ENCODE results near the gene TIGD3.

TIGD3 gene

GRCh38 chr11:65323813-65324212, 30.7 kb upstream of the TIGD3 start:
- ChIA-PET POLR2A (interaction anchor here (3.1 kb wide), 1 partner anchor 9 kb away, joined by 12 read pairs; the partner anchor contains the start of gene DPF2), CTCF (interaction anchor here (0.6 to 2.1 kb wide), 2 partner anchors 9 to 116 kb away, joined by 3 to 7 read pairs; partner anchors contain the start of gene CDC42EP2)
- TF ChIP-seq ARNT (IDR thresholded peaks at IDR 0.05) (no peak), SP1 (IDR thresholded peaks at IDR 0.05) (no peak), PKNOX1 (IDR thresholded peaks at IDR 0.05) (no peak), TARDBP (IDR thresholded peaks at IDR 0.05) (no peak), CTBP1 (IDR thresholded peaks at IDR 0.05; ENCODE audit: borderline replicate concordance) (no peak), NFRKB (IDR thresholded peaks at IDR 0.05) (no peak), ZNF384 (IDR thresholded peaks at IDR 0.05) (no peak), FOXK2 (IDR thresholded peaks at IDR 0.05) (no peak), ELF4 (IDR thresholded peaks at IDR 0.05) (no peak), L3MBTL2 (conservative IDR thresholded peaks at IDR 0.05) (no peak), FOXA1 (IDR thresholded peaks at IDR 0.05) (no peak), SUZ12 (IDR thresholded peaks at IDR 0.05) (no peak), BHLHE40 (IDR thresholded peaks at IDR 0.05; ENCODE audit: borderline replicate concordance) (no peak), LEF1 (IDR thresholded peaks at IDR 0.05; ENCODE audit: borderline replicate concordance) (no peak), HDGF (IDR thresholded peaks at IDR 0.05; ENCODE audit: borderline replicate concordance) (no peak), FOXM1 (IDR thresholded peaks at IDR 0.05; ENCODE audit: borderline replicate concordance) (no peak)
- no peak for DNase-seq (ENCODE audit: extremely low spot score)

GRCh38 chr11:65325435-65325834, 29.1 kb upstream of the TIGD3 start:
- ChIA-PET CTCF (interaction anchor here (2.1 kb wide), 1 partner anchor 10 kb away, joined by 7 read pairs; the partner anchor contains the start of gene CDC42EP2), POLR2A (interaction anchor here (3.1 kb wide), 1 partner anchor 8 kb away, joined by 12 read pairs; the partner anchor contains the start of gene DPF2)
- TF ChIP-seq LEF1 (IDR thresholded peaks at IDR 0.05; ENCODE audit: borderline replicate concordance) (no peak), PKNOX1 (IDR thresholded peaks at IDR 0.05) (no peak), L3MBTL2 (conservative IDR thresholded peaks at IDR 0.05) (no peak), ELF4 (IDR thresholded peaks at IDR 0.05) (no peak), FOXA1 (IDR thresholded peaks at IDR 0.05) (no peak), HDGF (IDR thresholded peaks at IDR 0.05; ENCODE audit: borderline replicate concordance) (no peak), BHLHE40 (IDR thresholded peaks at IDR 0.05; ENCODE audit: borderline replicate concordance) (no peak), CTBP1 (IDR thresholded peaks at IDR 0.05; ENCODE audit: borderline replicate concordance) (no peak), ZNF384 (IDR thresholded peaks at IDR 0.05) (no peak), FOXK2 (IDR thresholded peaks at IDR 0.05) (no peak), FOXM1 (IDR thresholded peaks at IDR 0.05; ENCODE audit: borderline replicate concordance) (no peak), TARDBP (IDR thresholded peaks at IDR 0.05) (no peak)
- no peak for DNase-seq (ENCODE audit: extremely low spot score)

GRCh38 chr11:65327021-65327420, 27.5 kb upstream of the TIGD3 start:
- ChIA-PET CTCF (no interaction called here), POLR2A (interaction anchor here (0.9 kb wide), 1 partner anchor 12 kb away, joined by 3 read pairs; no protein-coding TSS in a partner anchor)
- TF ChIP-seq PKNOX1 (IDR thresholded peaks at IDR 0.05): no peak
- TF ChIP-seq L3MBTL2 (conservative IDR thresholded peaks at IDR 0.05): no peak
- no peak for TF ChIP-seq ZNF384 (IDR thresholded peaks at IDR 0.05)
- no peak for TF ChIP-seq ELF4 (IDR thresholded peaks at IDR 0.05)
- no peak for TF ChIP-seq FOXM1 (IDR thresholded peaks at IDR 0.05; ENCODE audit: borderline replicate concordance)
- TF ChIP-seq TARDBP (IDR thresholded peaks at IDR 0.05): no peak
- no peak for TF ChIP-seq LEF1 (IDR thresholded peaks at IDR 0.05; ENCODE audit: borderline replicate concordance)
- no peak for TF ChIP-seq CTBP1 (IDR thresholded peaks at IDR 0.05; ENCODE audit: borderline replicate concordance)

GRCh38 chr11:65329478-65329877, 25.1 kb upstream of the TIGD3 start:
- no peak for DNase-seq (ENCODE audit: extremely low spot score)
- CTCF ChIA-PET: interaction anchor here (0.6 to 3.2 kb wide), 13 partner anchors 9 to 124 kb away, joined by 3 to 60 read pairs (median 5); partner anchors contain the start of genes CDC42EP2 and POLA2
- POLR2A ChIA-PET: interaction anchor here (0.9 to 2.7 kb wide), 4 partner anchors 14 to 208 kb away, joined by 3 to 15 read pairs (median 6); partner anchors contain the start of genes CDC42EP2, FAU, MRPL49 and POLA2
- TF ChIP-seq CTBP1 (IDR thresholded peaks at IDR 0.05; ENCODE audit: borderline replicate concordance): no peak
- no peak for TF ChIP-seq TARDBP (IDR thresholded peaks at IDR 0.05)
- no peak for TF ChIP-seq PKNOX1 (IDR thresholded peaks at IDR 0.05)
- no peak for TF ChIP-seq NFRKB (IDR thresholded peaks at IDR 0.05)
- no peak for TF ChIP-seq ARNT (IDR thresholded peaks at IDR 0.05)
- TF ChIP-seq ZNF384 (IDR thresholded peaks at IDR 0.05): no peak
- no peak for TF ChIP-seq HDGF (IDR thresholded peaks at IDR 0.05; ENCODE audit: borderline replicate concordance)
- TF ChIP-seq SUZ12 (IDR thresholded peaks at IDR 0.05): no peak
- TF ChIP-seq FOXK2 (IDR thresholded peaks at IDR 0.05): no peak
- TF ChIP-seq BHLHE40 (IDR thresholded peaks at IDR 0.05; ENCODE audit: borderline replicate concordance): no peak
- TF ChIP-seq FOXA1 (IDR thresholded peaks at IDR 0.05): no peak
- TF ChIP-seq FOXM1 (IDR thresholded peaks at IDR 0.05; ENCODE audit: borderline replicate concordance): no peak
- TF ChIP-seq LEF1 (IDR thresholded peaks at IDR 0.05; ENCODE audit: borderline replicate concordance): no peak
- no peak for TF ChIP-seq ELF4 (IDR thresholded peaks at IDR 0.05)

More at GRCh38 chr11:65327021-65327420, 27.5 kb upstream of the TIGD3 start:
- no peak for DNase-seq (ENCODE audit: extremely low spot score)

- TF ChIP-seq PKNOX1 (IDR thresholded peaks at IDR 0.05): peak; percentile 79
- TF ChIP-seq L3MBTL2 (conservative IDR thresholded peaks at IDR 0.05): peak; percentile 50; the same call in 1 of the 2 replicates
- no peak for TF ChIP-seq SUZ12 (IDR thresholded peaks at IDR 0.05)
- peak; percentile 69 for DNase-seq (ENCODE audit: extremely low spot score)
- CTCF ChIA-PET: interaction anchor here (0.7 to 3.2 kb wide), 13 partner anchors 8 to 149 kb away, joined by 3 to 60 read pairs (median 4); partner anchors contain the start of genes CDC42EP2 and POLA2
- POLR2A ChIA-PET: interaction anchor here (0.7 to 2.7 kb wide), 6 partner anchors 14 to 208 kb away, joined by 3 to 15 read pairs (median 3); partner anchors contain the start of genes CDC42EP2, FAU, MRPL49 and POLA2
These were observed 24.6 kb upstream of the TIGD3 start for GRCh38 chr11:65329944-65330403.
